Activated CD8-positive, alpha-beta T cell treated with anti-CD3 and anti-CD28 coated beads, Interleukin-2, amount 10 ng/mL, durations not matched to agents 7 days and 5 days (primary cell): ENCODE data around the gene LIMA1. TPM values are rescaled to one million over a fixed set of nuclear protein-coding genes. Genes with fewer than 3 reads are reported as not detected.

ENCODE experiments used
- ATAC-seq: fragments of 150-1000 bp; cut with Tn5 transposase; one replicate; pipeline ENCODE4 v1.10.0; 2021; ENCODE audit warnings: moderate library complexity
- CTCF ChIA-PET: fragments of 350-600 bp; sonication (Branson Sonifier 250); formaldehyde crosslinking; loops from one replicate; lab custom pipeline; 2021; ENCODE audit warnings: antibody characterized with exemption; lab: Charles Lee
- POLR2A ChIA-PET: fragments of 350-600 bp; sonication (Branson Sonifier 250); formaldehyde crosslinking; loops from one replicate; lab custom pipeline; 2021; ENCODE audit warnings: antibody characterized with exemption; lab: Charles Lee
- DNase-seq: peaks from one replicate; pipeline ENCODE4 v3.0.0-alpha.2; 2020
- H3K27ac Mint-ChIP-seq: one replicate; pipeline ENCODE4 v1.8.0; 2021; ENCODE audit warnings: mild to moderate bottlenecking, mixed read lengths
- H3K27me3 Mint-ChIP-seq: one replicate; pipeline ENCODE4 v1.8.0; 2021; ENCODE audit warnings: low read depth, mixed read lengths
- H3K36me3 Mint-ChIP-seq: one replicate; pipeline ENCODE4 v1.8.0; 2021; ENCODE audit warnings: low read depth, mixed read lengths
- H3K4me1 Mint-ChIP-seq: one replicate; pipeline ENCODE4 v1.8.0; 2021; ENCODE audit warnings: low read depth, mixed read lengths
- H3K4me3 Mint-ChIP-seq: one replicate; pipeline ENCODE4 v1.8.0; 2021; ENCODE audit warnings: mild to moderate bottlenecking, mixed read lengths
- H3K9me3 Mint-ChIP-seq: one replicate; pipeline ENCODE4 v1.8.0; 2022; ENCODE audit warnings: mixed read lengths; ENCODE audit not compliant: insufficient read depth
- total RNA-seq, 2 experiments: library from RNA; stranded (reverse); gene quantifications; one replicate each; pipeline ENCODE4 v1.2.3, GENCODE V29; 2021

Gene LIMA1
- total RNA-seq, 2 experiments from 2014 or later: 19.4 to 19.9 TPM

DNA sequence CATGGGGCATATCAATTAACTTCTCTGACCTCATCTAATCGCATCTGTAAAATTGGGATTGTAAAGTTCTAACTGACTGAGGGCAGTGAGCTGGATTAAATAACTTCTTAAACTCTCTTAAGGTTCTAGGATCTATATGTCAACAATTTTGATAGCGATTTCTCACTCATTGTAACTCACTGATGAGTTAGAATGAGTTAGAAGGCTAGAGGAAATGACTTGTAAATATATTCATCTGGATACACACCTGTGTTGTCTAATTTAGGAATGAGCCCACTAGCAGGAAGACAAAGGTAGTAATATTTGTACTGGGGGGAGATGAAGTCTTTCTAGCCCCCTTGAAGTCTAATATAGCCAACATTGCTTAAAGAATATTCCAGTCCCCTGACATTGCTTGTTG is 69.9 kb downstream of the LIMA1 start:
- Mint-ChIP-seq H3K9me3 (no peaks in the 10 kb centered on the region), H3K36me3 (peaks cover 16% of the 10 kb centered on the region), H3K4me3 (no peak overlapping the region), H3K27me3 (no peaks in the 10 kb centered on the region), H3K27ac (no peak overlapping the region), H3K4me1 (peaks cover 45% of the 10 kb centered on the region)
- ATAC-seq: no peak
- ChIA-PET CTCF (interaction anchor here (1.6 to 4.0 kb wide), 4 partner anchors 8 to 102 kb away, joined by 5 to 34 read pairs (median 13); partner anchors contain the start of genes COX14 and LIMA1), POLR2A (interaction anchor here (2.7 kb wide), 1 partner anchor 9 kb away, joined by 14 read pairs; no protein-coding TSS in a partner anchor)
- DNase-seq: no peak

DNA sequence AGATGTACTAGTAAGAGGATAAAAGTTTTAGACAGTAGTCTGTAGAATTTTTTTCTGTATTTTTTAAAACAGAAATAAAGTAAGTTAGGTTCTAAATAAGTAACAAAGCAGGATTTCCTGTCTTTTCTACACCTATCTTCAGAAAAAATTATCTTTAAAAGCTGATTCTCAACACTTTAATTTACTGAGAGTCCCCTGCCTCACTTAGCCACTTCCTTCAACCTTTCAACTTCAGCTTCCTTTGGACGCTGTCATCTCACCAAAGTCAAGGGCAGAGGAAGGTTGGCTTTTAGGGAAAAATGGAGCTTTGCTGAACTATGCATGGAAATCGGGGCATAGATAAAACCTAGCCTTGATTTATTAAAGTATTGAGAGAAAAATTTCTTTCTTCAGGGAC is 71.3 kb downstream of the LIMA1 start:
- ATAC-seq (no peak), DNase-seq (no peak)
- no peaks in the 10 kb centered on the region for H3K9me3 Mint-ChIP-seq
- H3K36me3 Mint-ChIP-seq: peaks cover 12% of the 10 kb centered on the region
- peak overlapping the region; percentile 85 for H3K27ac Mint-ChIP-seq
- H3K27me3 Mint-ChIP-seq: no peaks in the 10 kb centered on the region
- ChIA-PET CTCF (interaction anchor here (0.8 to 4.0 kb wide), 10 partner anchors 8 to 244 kb away, joined by 3 to 34 read pairs (median 4); partner anchors contain the start of genes COX14 and LIMA1), POLR2A (interaction anchor here (0.7 to 2.7 kb wide), 3 partner anchors 10 to 102 kb away, joined by 3 to 14 read pairs (median 3); partner anchors contain the start of gene CERS5)
- H3K4me1 Mint-ChIP-seq: peaks cover 39% of the 10 kb centered on the region
- H3K4me3 Mint-ChIP-seq: peak overlapping the region; percentile 32

DNA sequence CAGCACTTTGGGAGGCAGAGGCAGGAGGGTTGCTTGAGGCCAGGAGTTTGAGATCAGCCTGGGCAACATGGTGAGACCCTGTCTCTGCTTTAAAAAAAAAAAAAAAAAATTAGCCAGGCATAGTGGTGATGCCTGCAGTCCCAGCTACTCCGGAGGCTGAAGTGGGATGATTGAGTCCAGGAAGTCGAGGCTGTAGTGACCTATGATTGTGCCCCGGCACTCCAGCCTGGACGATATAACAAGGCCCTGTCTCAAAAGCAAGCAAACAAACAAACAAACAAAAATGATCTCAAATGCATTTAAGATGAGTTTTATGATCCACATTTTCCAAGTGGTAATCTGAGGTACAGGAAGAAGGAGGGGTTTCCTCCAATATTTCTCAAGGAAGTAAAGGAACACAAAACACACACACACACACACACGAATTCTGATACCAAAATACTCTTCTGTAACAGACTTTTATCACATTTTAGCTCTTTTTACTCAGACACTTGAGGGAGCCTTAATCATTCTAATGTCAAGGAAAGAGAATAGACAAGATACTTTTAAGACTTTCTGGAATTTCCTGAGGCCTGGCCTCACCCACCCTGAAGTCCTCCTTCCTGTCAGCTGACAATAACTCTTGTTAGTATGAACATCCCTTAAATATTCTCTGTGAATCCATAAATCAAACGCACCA is 71.8 kb downstream of the LIMA1 start:
- Mint-ChIP-seq H3K9me3 (no peaks in the 10 kb centered on the region), H3K4me3 (peak overlapping the region; percentile 32), H3K27ac (peak overlapping the region; percentile 85), H3K4me1 (peaks cover 39% of the 10 kb centered on the region), H3K27me3 (no peaks in the 10 kb centered on the region), H3K36me3 (peaks cover 12% of the 10 kb centered on the region)
- DNase-seq (no peak), ATAC-seq (peak; percentile 39)
- ChIA-PET CTCF (interaction anchor here (0.8 to 4.0 kb wide), 10 partner anchors 8 to 244 kb away, joined by 3 to 34 read pairs (median 4); partner anchors contain the start of genes COX14 and LIMA1), POLR2A (interaction anchor here (2.7 kb wide), 1 partner anchor 11 kb away, joined by 14 read pairs; no protein-coding TSS in a partner anchor)

DNA sequence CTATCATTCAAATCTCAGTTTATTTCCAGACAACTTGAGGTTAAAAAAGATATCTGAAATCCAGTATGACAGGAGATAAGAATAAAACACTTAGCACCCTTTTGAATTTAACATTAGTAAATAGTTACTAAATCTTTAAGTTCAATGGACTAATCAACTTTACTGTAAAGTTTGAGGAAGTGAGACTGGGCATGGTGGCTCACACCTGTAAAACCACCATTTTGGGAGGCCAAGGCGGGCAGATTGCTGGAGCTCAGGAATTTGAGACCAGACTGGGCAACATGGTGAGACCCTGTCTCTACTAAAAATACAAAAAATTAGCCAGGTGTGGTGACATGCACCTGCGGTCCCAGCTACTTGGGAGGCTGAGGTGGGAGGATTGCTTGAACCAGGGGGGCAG is 75.9 kb downstream of the LIMA1 start:
- no peak overlapping the region for H3K27ac Mint-ChIP-seq
- H3K4me3 Mint-ChIP-seq: no peak overlapping the region
- ChIA-PET POLR2A (no interaction called here), CTCF (interaction anchor here (1.0 kb wide), 1 partner anchor 11 kb away, joined by 3 read pairs; no protein-coding TSS in a partner anchor)
- H3K9me3 Mint-ChIP-seq: no peaks in the 10 kb centered on the region
- peaks cover 19% of the 10 kb centered on the region for H3K4me1 Mint-ChIP-seq
- ATAC-seq (no peak), DNase-seq (no peak)
- H3K36me3 Mint-ChIP-seq: peaks cover 18% of the 10 kb centered on the region
- H3K27me3 Mint-ChIP-seq: no peaks in the 10 kb centered on the region

DNA sequence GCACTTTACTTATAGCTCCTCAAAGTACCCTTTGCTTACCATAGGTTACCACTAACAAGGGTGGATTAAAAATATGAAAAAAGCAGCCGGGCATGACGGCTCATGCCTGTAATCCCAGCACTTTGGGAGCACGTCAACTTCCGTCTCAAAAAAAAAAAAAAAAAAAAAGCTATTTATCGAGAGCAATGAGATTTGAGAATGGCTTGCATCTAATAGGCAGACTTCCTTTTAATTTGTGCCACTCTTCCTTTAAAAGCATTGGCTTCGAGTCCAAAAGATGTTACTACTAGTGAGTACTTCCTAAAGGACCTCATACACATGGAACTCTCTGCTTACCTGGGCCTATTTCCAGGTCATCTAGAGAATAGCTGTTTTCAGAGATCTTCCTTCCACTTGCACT is 77.7 kb downstream of the LIMA1 start:
- Mint-ChIP-seq H3K36me3 (peaks cover 18% of the 10 kb centered on the region), H3K9me3 (no peaks in the 10 kb centered on the region), H3K4me3 (no peak overlapping the region), H3K27ac (no peak overlapping the region), H3K27me3 (no peaks in the 10 kb centered on the region), H3K4me1 (peaks cover 4% of the 10 kb centered on the region)
- ATAC-seq (no peak), DNase-seq (no peak)
- ChIA-PET CTCF (interaction anchor here (0.8 to 2.5 kb wide), 2 partner anchors 15 to 18 kb away, joined by 3 to 10 read pairs; no protein-coding TSS in a partner anchor), POLR2A (no interaction called here)

DNA sequence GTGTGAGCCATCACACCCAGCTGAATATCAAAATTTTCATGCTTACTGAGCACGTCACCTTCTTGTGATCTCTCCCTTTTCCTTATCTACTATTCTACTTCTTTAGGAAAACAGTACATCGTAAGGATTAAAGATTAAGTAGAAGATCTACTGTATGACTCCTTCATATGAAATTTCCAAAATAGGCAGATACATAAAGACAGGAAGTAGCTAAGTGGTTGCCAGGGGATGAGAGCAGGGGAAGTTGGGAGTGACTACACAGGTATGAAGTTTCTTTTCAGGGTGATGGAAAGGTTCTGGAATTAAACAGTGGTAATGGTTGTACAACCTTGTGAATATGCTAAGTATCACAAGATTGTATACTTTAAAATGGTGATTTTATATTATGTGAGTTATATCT is 79.6 kb downstream of the LIMA1 start:
- H3K27me3 Mint-ChIP-seq: no peaks in the 10 kb centered on the region
- POLR2A ChIA-PET: interaction anchor here (0.7 kb wide), 1 partner anchor 874 kb away, joined by 3 read pairs; no protein-coding TSS in a partner anchor
- CTCF ChIA-PET: interaction anchor here (1.2 to 2.5 kb wide), 2 partner anchors 9 to 17 kb away, joined by 3 to 10 read pairs; no protein-coding TSS in a partner anchor
- no peaks in the 10 kb centered on the region for H3K4me1 Mint-ChIP-seq
- H3K27ac Mint-ChIP-seq: no peak overlapping the region
- DNase-seq (no peak), ATAC-seq (no peak)
- H3K9me3 Mint-ChIP-seq: no peaks in the 10 kb centered on the region
- H3K36me3 Mint-ChIP-seq: peaks cover 22% of the 10 kb centered on the region
- no peak overlapping the region for H3K4me3 Mint-ChIP-seq

DNA sequence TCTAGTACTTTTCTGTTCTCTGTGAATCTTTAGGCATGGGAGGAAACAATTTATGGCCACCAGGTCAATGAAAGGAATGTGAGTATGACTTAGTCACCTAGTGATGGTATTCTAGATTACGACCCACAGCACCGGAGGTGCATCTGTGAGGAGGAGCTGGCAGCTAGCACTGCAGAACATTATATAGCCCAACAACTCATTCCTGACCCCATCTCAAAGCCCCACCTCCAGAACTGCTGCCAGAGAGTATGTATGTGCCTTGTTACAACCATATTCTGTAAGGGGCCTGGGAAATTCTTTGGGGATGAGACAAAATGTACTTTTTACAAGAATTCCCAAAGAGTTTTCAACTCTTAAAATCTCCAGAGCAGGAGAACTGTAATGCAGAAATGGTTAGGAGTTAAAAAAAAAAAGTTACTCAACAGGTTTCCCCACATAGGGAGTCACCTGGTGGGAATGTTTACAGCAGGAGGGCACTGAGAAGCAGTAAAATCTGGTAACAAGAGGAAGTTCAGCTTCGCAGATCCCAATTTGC is 81.3 kb downstream of the LIMA1 start:
- ATAC-seq: no peak
- H3K4me3 Mint-ChIP-seq: no peak overlapping the region
- no peak overlapping the region for H3K27ac Mint-ChIP-seq
- no peaks in the 10 kb centered on the region for H3K9me3 Mint-ChIP-seq
- H3K27me3 Mint-ChIP-seq: no peaks in the 10 kb centered on the region
- no peaks in the 10 kb centered on the region for H3K4me1 Mint-ChIP-seq
- POLR2A ChIA-PET: no interaction called here
- DNase-seq: no peak
- CTCF ChIA-PET: no interaction called here
- H3K36me3 Mint-ChIP-seq: peaks cover 23% of the 10 kb centered on the region

DNA sequence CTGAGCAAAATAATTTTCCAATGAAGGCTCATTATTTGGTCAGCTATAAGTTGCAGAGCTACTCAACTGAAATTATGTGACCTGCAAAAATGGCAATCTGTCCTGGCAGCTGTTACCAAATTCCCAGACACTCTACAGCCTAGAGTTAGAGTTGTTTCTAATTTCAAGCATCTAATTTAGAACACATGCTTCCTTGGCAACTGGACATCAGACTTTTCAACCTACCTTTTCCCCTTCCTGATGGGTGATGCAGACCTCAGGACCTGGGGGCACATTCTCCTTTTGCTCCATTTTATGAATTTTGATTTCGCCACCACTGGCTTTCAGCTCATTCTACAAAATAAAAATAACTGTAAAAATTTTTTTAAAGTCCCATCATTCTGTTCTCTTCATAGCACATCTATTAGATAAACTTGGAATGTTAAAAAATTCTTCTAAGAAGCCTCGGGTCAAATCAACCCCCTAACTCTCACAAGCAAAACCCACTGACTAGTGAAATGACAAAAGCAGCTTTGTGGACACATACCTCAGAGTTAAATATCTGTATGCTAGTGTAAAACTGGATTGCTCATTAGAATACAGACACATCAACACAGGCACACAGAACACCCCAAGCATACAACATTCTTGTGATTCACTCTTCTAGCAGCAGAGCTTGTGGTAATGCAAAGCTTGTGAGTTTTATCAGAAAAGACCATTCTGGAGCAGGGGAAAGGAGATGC is 82.6 kb downstream of the LIMA1 start:
- CTCF ChIA-PET: interaction anchor here (1.3 kb wide), 2 partner anchors 10 to 114 kb away, joined by 3 to 4 read pairs; no protein-coding TSS in a partner anchor
- Mint-ChIP-seq H3K4me3 (no peak overlapping the region), H3K9me3 (no peaks in the 10 kb centered on the region), H3K36me3 (peaks cover 25% of the 10 kb centered on the region), H3K27me3 (no peaks in the 10 kb centered on the region), H3K27ac (no peak overlapping the region), H3K4me1 (no peaks in the 10 kb centered on the region)
- DNase-seq (no peak), ATAC-seq (no peak)
- POLR2A ChIA-PET: no interaction called here

DNA sequence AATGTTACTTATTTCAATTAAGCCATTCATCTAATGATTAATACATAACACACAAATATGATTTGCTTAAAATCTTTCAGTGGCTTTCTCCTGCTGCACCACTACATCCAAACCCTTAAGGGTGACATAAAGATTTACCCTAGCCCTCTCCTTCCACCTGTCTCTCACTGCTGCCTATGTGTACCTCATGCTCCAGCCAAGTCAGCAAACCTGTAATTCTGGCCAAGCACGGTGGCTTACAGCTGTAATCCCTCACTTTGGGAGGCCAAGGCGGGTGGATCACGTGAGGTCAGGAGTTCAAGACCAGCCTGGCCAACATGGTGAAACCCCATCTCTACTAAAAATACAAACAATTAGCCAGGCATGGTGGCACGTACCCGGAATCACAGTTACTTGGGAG is 84.5 kb downstream of the LIMA1 start:
- ATAC-seq (no peak), DNase-seq (no peak)
- H3K9me3 Mint-ChIP-seq: no peaks in the 10 kb centered on the region
- no peak overlapping the region for H3K4me3 Mint-ChIP-seq
- no peaks in the 10 kb centered on the region for H3K27me3 Mint-ChIP-seq
- H3K36me3 Mint-ChIP-seq: peaks cover 20% of the 10 kb centered on the region
- no peak overlapping the region for H3K27ac Mint-ChIP-seq
- CTCF ChIA-PET: interaction anchor here (0.9 kb wide), 1 partner anchor 87 kb away, joined by 4 read pairs; the partner anchor contains the start of gene COX14
- H3K4me1 Mint-ChIP-seq: no peaks in the 10 kb centered on the region
- POLR2A ChIA-PET: no interaction called here

DNA sequence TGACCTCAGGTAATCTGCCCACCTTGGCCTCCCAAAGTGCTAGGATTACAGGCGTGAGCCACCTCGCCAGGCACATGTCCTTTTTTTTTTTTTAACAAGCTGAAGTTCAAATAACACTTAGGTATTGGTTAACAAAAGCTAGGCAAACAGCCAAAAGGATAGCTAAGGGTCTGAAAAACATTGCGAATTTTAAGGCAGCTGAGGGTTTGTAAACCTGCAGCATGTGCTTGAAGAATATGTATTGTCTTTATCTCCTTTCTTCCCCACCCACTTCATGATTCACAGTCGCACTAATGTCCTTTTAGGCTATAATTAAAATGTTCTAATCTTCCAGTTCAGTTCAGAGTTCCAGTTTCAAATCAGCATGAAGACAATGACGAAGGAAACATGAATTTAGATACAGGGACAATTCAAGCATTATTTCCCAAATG is 86.0 kb downstream of the LIMA1 start:
- DNase-seq (no peak), ATAC-seq (no peak)
- H3K4me3 Mint-ChIP-seq: no peak overlapping the region
- no peaks in the 10 kb centered on the region for H3K9me3 Mint-ChIP-seq
- H3K4me1 Mint-ChIP-seq: no peaks in the 10 kb centered on the region
- H3K27me3 Mint-ChIP-seq: no peaks in the 10 kb centered on the region
- peaks cover 19% of the 10 kb centered on the region for H3K36me3 Mint-ChIP-seq
- no peak overlapping the region for H3K27ac Mint-ChIP-seq
- POLR2A ChIA-PET: no interaction called here
- CTCF ChIA-PET: interaction anchor here (0.6 to 0.9 kb wide), 2 partner anchors 10 to 95 kb away, joined by 3 read pairs; no protein-coding TSS in a partner anchor

DNA sequence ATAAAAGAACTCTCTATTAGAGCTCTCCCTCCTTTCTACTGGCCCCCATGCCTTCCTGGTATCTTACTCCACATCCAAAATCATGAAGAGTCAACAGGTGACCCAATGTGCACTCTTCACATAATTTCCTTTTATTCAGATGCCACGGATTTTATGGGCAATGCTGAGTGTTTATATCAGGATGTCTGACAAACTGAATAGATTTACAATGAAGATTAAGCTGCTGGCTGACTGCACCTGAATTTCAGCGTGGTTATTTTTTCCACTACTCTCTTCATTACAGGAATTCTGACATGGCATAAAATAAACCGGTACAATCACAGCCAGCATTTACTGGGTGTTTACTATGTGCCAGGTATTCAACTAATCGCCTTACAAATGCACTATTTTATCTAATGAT is 86.8 kb downstream of the LIMA1 start:
- no peak overlapping the region for H3K27ac Mint-ChIP-seq
- ChIA-PET CTCF (interaction anchor here (1.1 kb wide), 1 partner anchor 11 kb away, joined by 3 read pairs; no protein-coding TSS in a partner anchor), POLR2A (no interaction called here)
- no peaks in the 10 kb centered on the region for H3K4me1 Mint-ChIP-seq
- no peaks in the 10 kb centered on the region for H3K9me3 Mint-ChIP-seq
- DNase-seq: no peak
- ATAC-seq: no peak
- H3K36me3 Mint-ChIP-seq: peaks cover 19% of the 10 kb centered on the region
- no peak overlapping the region for H3K4me3 Mint-ChIP-seq
- H3K27me3 Mint-ChIP-seq: no peaks in the 10 kb centered on the region
